ENCODE measurements around the gene PAPPA2. TPM values are rescaled to one million over a fixed set of nuclear protein-coding genes. Genes with fewer than 3 reads are reported as not detected.
A peak's percentile ranks its signal among the peaks of the same experiment; 100 is the strongest.

PAPPA2 gene
- total and polyA plus RNA-seq, 9 of the 15 experiments (the other 6 are each of a cell fraction or from before 2014, with no cell fraction given) = 0.01 to 0.15 (median 0.05) TPM; not detected in 2

DNA sequence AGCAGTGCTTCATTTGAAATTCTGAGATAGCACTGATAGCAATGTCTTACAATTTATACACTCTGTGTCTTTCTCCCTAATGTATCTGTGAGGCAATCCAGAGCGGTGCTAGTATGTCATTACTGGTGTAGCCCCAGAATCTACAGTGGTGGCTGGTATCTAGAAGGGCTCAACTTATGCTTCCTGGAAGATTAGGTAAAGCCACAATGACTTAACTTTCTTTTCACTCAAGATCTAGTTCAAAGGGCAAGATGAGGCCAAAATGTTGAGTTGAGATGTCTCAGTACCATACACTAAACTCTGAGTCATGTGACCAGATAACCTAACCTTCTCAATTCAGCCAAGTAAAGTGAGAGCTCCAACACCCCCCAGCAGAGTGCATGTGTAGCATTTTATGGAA, 77.5 kb downstream of the PAPPA2 start (continued):
- peak; percentile 49 for TF ChIP-seq CBFA2T3 (IDR thresholded peaks at IDR 0.05)
- no peak for TF ChIP-seq L3MBTL2 (IDR thresholded peaks at IDR 0.05)
- TF ChIP-seq ZNF197 (CRISPR knock-in tag; IDR thresholded peaks at IDR 0.05; ENCODE audit: low read depth) = 0 out of 2 replicates have a peak, but pooled peaks have one; percentile 40
- TF ChIP-seq NR2C2 (CRISPR knock-in tag; IDR thresholded peaks at IDR 0.05) = no peak
- peak; percentile 70 for TF ChIP-seq NR2C2 (tag; IDR thresholded peaks at IDR 0.05)
- no peak for TF ChIP-seq RCOR1 (IDR thresholded peaks at IDR 0.05; ENCODE audit: borderline replicate concordance in 1 of 2, low read depth in 2 of 2, low read length in 2 of 2)
- TF ChIP-seq HNRNPK (IDR thresholded peaks at IDR 0.05; ENCODE audit: low read depth, low read length, poor library complexity, severe bottlenecking) = no peak
- TF ChIP-seq, protein P1, sequence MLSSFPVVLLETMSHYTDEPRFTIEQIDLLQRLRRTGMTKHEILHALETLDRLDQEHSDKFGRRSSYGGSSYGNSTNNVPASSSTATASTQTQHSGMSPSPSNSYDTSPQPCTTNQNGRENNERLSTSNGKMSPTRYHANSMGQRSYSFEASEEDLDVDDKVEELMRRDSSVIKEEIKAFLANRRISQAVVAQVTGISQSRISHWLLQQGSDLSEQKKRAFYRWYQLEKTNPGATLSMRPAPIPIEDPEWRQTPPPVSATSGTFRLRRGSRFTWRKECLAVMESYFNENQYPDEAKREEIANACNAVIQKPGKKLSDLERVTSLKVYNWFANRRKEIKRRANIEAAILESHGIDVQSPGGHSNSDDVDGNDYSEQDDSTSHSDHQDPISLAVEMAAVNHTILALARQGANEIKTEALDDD (IDR thresholded peaks at IDR 0.05) = peak; percentile 93
- peak; percentile 69 for TF ChIP-seq NFE2 (IDR thresholded peaks at IDR 0.05; ENCODE audit: low read depth)
- no peak for TF ChIP-seq HDAC2 (IDR thresholded peaks at IDR 0.05)
- peak; percentile 41; the same call in 1 of the 2 replicates for TF ChIP-seq TEAD4 (IDR thresholded peaks at IDR 0.05; ENCODE audit: low read length)
- TF ChIP-seq TEAD4 (CRISPR knock-in tag; IDR thresholded peaks at IDR 0.05; ENCODE audit: borderline replicate concordance) = no peak
- TF ChIP-seq CEBPG (CRISPR knock-in tag; IDR thresholded peaks at IDR 0.05) = no peak
- TF ChIP-seq CEBPG (tag; conservative IDR thresholded peaks at IDR 0.05 in 1 of 2, IDR thresholded peaks at IDR 0.05 in 1 of 2) = 0 out of 4 replicates have a peak, but pooled peaks have one; percentile 30 to 36
- TF ChIP-seq RBM34 (IDR thresholded peaks at IDR 0.05; ENCODE audit: borderline replicate concordance, insufficient read depth, low read length) = no peak
- no peak for TF ChIP-seq BHLHE40 (IDR thresholded peaks at IDR 0.05; ENCODE audit: low read length)
- TF ChIP-seq, protein P2, sequence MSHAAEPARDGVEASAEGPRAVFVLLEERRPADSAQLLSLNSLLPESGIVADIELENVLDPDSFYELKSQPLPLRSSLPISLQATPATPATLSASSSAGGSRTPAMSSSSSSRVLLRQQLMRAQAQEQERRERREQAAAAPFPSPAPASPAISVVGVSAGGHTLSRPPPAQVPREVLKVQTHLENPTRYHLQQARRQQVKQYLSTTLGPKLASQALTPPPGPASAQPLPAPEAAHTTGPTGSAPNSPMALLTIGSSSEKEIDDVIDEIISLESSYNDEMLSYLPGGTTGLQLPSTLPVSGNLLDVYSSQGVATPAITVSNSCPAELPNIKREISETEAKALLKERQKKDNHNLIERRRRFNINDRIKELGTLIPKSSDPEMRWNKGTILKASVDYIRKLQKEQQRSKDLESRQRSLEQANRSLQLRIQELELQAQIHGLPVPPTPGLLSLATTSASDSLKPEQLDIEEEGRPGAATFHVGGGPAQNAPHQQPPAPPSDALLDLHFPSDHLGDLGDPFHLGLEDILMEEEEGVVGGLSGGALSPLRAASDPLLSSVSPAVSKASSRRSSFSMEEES (CRISPR knock-in tag; IDR thresholded peaks at IDR 0.05) = peak; percentile 96
